ENCODE data around the gene MAPT.
A peak's percentile ranks its signal among the peaks of the same experiment; 100 is the strongest.

MAPT gene

DNA sequence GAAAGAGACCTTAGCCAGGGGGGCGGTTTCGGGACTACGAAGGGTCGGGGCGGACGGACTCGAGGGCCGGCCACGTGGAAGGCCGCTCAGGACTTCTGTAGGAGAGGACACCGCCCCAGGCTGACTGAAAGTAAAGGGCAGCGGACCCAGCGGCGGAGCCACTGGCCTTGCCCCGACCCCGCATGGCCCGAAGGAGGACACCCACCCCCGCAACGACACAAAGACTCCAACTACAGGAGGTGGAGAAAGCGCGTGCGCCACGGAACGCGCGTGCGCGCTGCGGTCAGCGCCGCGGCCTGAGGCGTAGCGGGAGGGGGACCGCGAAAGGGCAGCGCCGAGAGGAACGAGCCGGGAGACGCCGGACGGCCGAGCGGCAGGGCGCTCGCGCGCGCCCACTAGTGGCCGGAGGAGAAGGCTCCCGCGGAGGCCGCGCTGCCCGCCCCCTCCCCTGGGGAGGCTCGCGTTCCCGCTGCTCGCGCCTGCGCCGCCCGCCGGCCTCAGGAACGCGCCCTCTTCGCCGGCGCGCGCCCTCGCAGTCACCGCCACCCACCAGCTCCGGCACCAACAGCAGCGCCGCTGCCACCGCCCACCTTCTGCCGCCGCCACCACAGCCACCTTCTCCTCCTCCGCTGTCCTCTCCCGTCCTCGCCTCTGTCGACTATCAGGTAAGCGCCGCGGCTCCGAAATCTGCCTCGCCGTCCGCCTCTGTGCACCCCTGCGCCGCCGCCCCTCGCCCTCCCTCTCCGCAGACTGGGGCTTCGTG is at the start of gene MAPT:
MAPT (plus strand) TSS at position 533 of the 763 bp plus-strand sequence. CDS start 67,784 bp downstream, outside the sequence.
- peak; percentile 54 for DNase-seq (ENCODE audit: low read depth)

- no peak for DNase-seq (ENCODE audit: low read depth)
These were observed 49.5 kb upstream of the MAPT start, which contains the start of gene SPPL2C for GRCh38 chr17:45844695-45845375. SPPL2C (plus strand) TSS chr17:45844881; CDS start chr17:45844907, 26 bp downstream.

GRCh38 chr17:45845376-45846185 is 48.8 kb upstream of the MAPT start:
- DNase-seq (ENCODE audit: low read depth): no peak

DNA sequence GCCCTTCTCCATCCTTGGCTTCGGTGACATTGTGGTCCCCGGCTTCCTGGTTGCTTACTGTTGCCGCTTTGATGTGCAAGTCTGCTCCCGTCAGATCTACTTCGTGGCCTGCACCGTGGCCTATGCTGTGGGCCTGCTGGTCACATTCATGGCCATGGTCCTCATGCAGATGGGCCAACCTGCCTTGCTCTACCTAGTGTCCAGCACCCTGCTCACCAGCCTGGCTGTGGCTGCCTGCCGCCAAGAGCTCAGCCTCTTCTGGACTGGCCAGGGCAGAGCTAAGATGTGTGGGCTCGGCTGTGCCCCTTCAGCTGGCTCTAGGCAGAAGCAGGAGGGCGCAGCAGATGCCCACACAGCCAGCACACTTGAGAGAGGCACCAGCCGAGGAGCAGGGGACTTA is 48.1 kb upstream of the MAPT start:
- no peak for DNase-seq (ENCODE audit: low read depth)

GRCh38 chr17:45846646-45847045 is 47.7 kb upstream of the MAPT start:
- no peak for DNase-seq (ENCODE audit: low read depth)

DNA sequence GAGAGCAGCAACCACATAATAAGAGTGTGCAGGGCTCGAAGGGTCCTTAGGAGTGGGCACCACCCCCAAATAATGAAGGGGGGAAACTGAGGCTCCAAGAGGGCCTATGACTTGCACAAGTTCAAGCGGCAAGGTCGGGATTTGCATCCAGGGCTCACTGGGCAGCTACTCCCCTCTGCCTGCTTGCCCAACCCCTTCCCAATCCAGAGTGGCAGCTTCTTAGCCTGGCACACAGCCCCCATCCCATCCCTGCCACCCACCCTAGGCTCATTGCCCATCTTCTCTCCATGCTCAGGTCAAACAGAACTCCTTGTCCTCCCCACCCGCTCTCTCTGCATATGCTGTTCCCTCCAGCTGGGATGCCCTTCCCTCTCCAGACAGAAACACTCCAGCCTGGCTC is 47.3 kb upstream of the MAPT start:
- DNase-seq (ENCODE audit: low read depth): no peak

DNA sequence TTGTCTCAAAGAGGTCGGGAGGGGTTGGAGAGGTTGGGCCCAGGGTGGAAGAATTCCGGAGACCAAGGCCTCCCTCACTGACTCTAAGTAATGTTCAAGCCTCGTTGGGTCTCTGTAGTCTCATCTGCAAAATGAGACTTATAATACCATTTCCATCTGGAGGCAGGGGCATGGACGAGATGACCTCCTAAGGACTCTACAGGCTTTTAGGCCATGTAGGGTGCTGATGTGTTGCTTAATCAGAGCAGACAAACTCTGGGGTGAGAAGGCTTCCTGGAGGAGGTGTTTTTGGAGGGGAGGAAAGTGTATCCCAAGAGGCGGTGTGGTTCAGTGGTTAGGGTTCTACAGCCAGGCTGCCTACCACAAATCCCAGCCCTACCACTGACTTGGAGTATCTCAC is 46.6 kb upstream of the MAPT start:
- no peak for DNase-seq (ENCODE audit: low read depth)

DNA sequence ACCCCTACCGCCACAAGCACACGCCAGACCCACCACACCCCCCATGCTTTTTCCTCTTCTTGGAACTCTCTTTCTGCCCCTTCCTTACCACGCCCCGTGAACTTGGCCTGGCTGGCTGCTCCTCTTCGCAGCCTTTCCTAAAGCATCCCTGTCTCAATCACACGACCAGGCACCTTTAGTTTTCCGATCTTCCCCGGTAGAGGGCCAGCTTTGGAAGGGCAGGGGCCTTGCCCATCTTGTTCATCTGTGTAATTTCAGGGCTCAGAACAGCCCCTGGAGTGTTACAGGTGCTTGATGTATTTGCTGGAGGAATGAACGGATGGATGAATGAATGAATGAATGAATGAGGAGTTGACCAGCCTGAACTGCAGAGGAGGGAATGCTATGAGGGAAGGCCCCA is 45.9 kb upstream of the MAPT start:
- no peak for DNase-seq (ENCODE audit: low read depth)

- DNase-seq (ENCODE audit: low read depth): no peak
These were observed 45.4 kb upstream of the MAPT start for GRCh38 chr17:45848868-45849535.

DNA sequence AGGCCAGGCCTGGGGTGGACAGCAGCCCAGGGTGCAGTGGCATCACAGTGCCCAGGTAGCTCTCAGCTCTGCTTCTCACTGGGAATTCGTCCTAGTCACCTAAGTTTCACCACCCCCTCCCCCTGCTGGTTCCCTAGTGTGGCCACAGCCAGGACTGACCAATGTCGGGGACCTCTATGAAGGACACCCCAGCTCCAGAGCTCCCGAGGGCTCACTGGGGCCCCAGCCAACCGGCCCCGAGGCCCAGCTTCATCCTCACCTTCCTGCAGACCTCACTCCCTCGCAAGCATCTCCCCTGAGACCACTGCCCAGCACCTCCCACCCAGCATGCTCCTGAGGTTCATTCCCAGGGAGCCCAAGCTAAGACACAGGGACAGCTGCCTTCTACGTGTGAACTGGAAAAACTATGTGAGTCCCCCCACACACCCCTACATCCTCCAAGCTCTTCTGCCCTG is 44.8 kb upstream of the MAPT start:
- no peak for DNase-seq (ENCODE audit: low read depth)

DNA sequence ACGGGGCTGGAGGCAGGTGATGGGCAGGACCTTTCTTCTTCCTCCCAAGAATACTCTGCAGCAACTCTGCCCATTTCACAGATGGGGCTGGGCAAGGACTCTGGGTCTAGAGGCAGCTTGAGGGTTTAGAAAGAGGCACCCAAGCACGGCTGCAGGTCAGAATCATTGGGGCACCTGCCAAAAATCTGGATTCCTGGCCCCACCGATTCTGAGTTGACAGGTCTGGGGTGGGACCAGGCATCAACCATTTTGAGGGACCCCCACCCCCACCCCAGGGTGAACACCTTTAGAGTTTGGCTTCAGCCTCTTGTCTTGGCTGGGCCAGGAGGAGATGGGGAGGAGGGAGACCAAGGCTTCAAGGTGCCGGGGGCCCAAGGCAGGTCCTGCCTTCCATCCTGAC is 44.3 kb upstream of the MAPT start:
- no peak for DNase-seq (ENCODE audit: low read depth)

GRCh38 chr17:45850468-45850867 is 43.9 kb upstream of the MAPT start:
- no peak for DNase-seq (ENCODE audit: low read depth)

GRCh38 chr17:45851022-45851421 is 43.3 kb upstream of the MAPT start:
- no peak for DNase-seq (ENCODE audit: low read depth)

GRCh38 chr17:45851464-45851863 is 42.9 kb upstream of the MAPT start:
- DNase-seq (ENCODE audit: low read depth): no peak

- DNase-seq (ENCODE audit: low read depth): no peak
These were observed 42.5 kb upstream of the MAPT start for GRCh38 chr17:45851873-45852272.

- DNase-seq (ENCODE audit: low read depth): no peak
These were observed 41.6 kb upstream of the MAPT start for GRCh38 chr17:45852535-45853297.

GRCh38 chr17:45854209-45854608 is 40.1 kb upstream of the MAPT start:
- DNase-seq (ENCODE audit: low read depth): no peak

GRCh38 chr17:45855691-45856336 is 38.5 kb upstream of the MAPT start:
- no peak for DNase-seq (ENCODE audit: low read depth)

DNA sequence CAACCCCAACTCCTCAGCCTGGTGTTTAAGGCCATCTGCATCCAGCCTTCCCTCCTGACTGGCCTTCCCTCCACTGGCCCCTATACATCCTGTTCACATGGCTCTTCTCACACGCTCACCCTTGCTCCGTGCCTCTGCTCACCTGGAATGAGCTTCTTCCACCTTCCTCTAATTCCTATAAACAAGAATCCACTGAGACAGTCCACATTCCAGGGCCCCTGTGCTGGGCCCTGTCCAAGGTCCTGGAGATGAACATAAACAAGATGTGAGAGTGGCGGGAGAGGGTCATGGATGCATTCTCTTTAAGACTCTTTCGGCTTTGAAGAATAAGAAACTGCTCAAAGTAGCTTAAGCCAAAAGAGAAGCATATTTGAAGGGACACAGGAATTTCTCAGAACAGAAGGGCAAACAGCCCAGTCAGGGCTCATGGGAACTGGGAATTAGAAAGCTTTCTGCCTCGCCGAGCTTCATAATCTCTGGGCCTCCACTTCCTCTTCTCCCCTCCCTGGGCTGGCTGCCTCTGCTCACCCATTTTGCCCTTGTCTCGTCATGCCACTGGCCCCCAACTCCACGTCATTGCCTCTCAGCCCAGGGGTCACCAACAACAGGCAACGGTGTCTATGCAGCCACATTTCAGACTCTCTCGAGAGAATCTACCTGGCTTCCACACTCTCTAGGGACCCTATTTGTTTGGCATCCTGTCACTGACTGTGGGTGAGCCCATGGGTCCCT is 36.2 kb upstream of the MAPT start:
- DNase-seq (ENCODE audit: low read depth): no peak

DNA sequence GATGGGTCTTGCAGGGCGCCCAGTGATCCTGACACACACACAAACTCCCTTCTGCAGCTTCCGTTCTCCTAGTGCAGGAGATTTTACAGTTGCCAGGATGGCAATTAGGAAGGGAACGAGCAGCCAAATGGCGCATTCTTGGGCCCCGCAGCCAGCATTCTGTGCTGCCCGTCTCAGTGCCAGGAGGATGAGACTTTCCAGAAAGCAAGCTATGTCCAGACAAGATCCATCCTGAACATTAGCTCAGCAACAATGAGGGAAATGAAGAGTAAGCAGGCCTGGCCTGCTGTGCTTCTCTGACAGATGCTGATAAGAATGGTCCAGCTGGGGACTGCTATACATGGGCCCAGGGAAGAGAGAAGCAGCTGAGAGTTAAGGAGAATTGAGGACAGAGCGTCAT is 33.2 kb upstream of the MAPT start:
- no peak for DNase-seq (ENCODE audit: low read depth)

Measured in GM04503 (cell line).